Stimulated activated CD4-positive, alpha-beta T cell treated with anti-CD3 and anti-CD28 coated beads, TNF-alpha, amount 100 ng/mL, for 24 hours (primary cell): ENCODE results near the gene DUS1L.

Experiments used
- DNase-seq, 3 experiments: peaks; one replicate each; pipeline ENCODE4 v3.0.0-alpha.2; 2020; ENCODE audit warnings: low read depth in 3 of 3

DUS1L gene

GRCh38 chr17:82087961-82088837, 22.6 kb upstream of the DUS1L start:
- no peak for DNase-seq

DNA sequence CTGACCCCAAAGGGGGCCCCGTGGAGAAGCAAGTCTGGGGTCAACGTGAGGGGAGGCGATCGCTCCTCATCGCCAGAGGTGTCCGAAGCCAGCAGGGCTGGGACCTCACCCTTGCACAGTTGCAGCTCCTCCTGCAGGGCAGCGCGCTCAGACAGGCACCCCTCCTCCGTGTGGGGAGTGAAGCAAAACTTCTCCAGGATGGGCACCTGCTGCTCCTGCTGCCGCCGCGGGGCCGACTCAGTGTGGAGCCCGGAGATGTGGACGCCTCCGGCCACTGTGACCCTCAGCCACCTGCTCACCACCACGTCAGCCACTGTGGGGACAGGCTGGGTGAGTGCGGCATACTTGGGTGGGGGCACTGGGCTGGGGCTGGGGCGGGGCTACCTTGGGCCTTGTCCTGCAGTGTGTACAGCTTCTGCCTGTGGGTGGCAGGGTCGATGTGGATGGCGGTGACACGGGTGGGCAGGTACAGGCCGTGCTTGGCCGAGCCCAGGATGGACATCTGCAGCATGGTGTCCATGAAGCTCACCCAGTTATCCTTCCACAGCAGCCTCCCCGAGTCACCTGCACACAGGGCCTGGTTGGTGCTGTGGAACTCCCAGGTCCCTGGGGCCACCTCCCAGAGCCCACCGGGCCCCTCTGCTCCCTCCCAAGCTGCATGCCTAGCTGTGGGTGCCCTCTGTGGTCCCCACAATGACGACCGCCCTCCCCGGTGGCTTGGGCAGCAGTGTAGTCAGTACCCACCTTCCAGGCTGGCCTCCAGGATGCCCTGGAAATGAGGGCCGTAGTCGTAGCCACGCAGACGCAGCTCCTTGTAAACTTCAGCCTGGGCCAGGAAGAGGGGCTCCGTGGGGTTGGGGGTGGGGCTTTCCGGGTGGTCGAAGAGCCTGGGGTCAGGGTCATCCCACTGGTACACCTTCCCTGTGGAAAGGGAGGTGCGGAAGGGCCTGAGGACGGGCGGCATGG, 21.6 kb upstream of the DUS1L start:
- DNase-seq: no peak

- no peak for DNase-seq
Measured at GRCh38 chr17:82085931-82086764, 20.5 kb upstream of the DUS1L start.

DNA sequence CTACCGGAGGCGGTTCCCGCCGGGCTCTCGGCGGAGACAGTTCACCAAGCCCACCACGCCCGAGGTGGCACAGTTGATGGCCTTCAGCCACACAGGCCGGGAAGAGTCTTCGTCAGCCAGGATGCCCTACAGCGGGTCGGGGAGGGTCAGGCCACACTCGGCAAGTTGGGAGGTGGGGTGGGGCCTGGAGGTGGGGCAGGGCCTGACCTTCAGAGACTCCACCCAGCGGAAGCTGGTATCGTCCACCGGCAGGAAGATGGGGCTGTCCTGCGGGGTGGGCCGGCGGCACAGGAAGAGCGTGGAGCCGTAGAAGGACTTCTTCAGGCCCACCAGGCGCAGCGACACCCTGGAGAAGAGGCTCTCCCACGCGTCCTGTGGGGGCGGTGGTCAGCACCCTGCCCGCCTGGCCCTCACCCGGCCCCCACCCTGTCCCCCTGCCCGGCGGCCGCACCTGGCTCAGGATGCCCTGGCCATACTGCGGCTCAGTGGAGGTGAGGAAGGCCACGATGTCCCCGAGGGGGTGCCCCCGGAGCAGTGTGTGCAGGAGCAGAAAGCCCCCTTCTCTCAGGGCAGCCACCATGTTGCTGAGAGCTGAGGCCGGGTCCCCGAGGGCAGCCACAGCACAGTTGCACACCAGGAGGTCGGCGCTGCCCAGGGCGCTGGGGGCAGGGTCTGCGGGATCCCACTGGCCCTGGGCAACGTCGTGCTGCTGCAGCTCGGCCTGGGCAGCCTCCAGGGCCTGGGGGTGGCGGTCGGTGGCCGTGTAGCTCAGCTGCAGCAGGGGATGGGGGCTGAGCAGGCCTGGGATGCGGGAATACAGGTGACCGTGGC, 19.6 kb upstream of the DUS1L start:
- DNase-seq: no peak

GRCh38 chr17:82084373-82085030, 18.9 kb upstream of the DUS1L start:
- no peak for DNase-seq

- DNase-seq: no peak
Measured at GRCh38 chr17:82083533-82084359, 18.1 kb upstream of the DUS1L start.

DNA sequence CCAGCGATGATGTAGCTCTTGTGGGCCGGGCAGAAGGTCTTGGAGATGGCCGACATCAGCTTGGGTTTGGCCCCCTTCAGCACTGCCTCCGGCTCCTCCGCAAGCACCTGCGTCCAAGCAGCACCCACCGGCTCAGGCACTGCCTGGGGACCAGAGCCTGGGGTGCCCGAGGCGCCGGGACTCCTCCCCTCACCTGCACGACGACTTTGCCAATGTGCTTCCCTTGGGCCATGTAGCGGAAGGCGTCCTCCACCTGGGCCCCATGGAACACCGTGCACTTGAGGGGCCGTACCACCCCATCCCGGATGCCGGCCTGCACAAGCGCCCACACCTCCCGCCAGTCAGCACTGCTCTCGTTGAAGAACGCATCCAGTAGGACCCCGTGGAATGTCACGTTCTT, 17.4 kb upstream of the DUS1L start:
- DNase-seq: no peak

- no peak for DNase-seq
Measured at GRCh38 chr17:82082456-82082855, 16.9 kb upstream of the DUS1L start.

- DNase-seq: no peak
Measured at GRCh38 chr17:82081966-82082365, 16.4 kb upstream of the DUS1L start.

DNA sequence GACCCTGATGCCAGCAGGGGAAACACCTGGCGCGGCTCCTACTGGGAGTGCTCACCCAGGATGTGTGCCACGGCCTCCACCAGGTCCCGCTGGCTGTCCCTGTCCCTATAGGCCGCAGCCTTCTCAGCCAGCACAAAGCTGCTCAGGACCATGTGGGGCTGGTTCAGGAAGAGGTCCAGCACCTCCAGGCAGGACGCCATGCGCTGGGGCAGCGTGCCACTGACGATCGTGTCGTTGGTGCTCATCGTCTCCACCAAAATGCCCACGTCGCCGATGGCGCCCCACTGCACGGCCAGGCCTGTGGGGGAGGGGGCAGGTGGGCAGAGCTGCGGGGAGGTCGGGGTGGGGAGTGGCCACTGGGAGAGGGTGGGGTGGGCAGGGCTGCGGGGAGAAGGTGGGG, 15.9 kb upstream of the DUS1L start:
- no peak for DNase-seq

DNA sequence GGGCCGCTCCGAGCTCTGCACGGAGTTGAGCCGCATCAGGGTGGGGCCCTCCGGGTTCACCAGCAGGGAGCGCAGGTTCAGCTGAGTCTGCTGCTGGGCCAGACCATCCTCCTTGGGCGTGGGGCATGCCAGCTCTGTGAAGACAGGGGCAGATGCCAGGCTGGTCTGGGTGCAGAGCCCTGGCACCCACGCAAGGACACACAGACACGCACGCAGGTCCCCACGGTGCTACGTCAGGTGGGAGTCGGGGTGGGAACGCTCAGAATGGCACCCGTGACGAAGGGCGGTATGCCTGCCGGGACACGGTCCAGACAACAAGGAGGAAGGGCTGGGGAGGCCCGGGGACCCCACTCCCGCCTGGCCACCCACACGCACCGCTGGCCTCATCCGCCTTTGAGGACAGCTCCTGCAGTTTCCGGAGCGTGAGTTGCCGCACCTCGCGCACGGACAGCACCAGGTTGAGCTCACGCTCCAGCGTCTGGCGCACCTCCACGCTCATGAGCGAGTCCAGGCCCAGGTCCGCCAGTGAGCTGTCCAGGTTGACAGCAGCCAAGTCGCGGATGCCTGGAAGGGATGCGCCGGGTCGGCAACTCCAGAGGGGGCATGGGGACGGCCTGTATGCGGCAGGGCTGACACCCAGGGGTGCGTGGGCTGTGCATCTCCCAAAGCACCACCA, 15.3 kb upstream of the DUS1L start:
- DNase-seq: no peak

DNA sequence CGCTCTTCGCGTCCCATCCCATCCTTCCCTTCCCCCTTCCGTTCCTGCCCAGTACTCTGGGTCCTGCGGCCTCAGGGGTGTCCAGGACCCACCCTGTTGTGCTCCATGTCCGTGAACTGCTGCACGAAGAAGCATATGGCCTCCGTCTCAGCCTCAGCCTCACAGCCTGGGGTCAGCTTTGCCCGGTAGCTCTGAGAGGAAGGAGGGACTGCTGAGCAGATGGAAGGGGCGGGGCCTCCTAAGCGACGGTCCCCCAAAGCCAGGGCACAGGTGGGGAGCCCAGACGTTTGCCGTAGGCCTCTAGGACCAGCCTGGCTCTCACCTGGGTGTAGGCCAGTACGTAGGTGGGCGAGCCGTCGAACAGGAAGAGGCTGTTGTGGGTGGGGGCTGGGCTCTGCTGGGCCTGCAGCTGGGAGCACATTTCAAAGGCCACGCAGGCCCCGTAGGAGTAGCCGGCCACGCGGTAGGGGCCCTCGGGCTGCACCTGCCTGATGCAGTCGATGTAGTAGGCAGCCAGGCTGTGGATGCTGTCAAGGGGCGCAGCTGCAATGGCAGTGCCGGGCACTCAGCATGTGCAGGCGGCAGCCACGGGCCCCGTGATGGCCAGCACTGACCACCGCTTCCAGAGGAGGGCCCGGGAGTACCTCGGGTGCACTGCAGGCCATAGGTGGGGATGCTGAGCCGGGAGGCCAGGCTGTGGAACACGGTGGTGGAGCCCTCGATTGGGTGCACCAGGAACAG, 14.6 kb upstream of the DUS1L start:
- no peak for DNase-seq

DNA sequence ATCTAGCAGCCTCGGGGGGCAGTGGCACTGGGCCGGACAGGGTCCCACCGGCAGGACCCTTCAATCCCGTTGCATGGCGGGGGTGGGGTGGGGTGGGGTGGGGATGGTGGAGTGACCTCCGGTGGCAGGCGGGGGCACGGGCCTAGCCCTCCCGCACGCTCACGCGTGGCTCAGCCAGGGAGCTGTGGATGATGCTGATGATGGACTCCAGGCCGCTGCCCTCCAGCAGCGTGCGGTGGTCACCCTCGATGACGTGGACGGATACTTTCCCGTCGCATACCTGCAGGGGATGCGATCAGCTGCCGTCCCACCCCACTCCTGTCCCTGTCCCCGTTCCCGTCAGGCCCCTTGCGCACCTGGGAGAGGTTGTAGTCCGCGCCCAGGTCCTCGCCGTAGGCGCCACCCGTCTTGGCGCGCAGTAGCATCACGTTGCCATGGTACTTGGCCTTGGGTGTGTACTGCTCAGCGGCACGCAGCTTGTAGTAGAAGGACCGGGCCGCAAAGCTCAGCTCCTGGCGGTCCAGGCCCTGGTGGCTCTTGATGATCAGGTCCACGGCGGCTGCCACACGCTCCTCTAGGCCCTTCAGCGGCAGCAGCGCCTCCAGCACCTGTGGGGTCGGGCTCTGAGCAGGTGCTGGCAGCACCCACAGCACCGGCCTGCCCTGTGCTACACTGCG, 13.5 kb upstream of the DUS1L start:
- no peak for DNase-seq

DNA sequence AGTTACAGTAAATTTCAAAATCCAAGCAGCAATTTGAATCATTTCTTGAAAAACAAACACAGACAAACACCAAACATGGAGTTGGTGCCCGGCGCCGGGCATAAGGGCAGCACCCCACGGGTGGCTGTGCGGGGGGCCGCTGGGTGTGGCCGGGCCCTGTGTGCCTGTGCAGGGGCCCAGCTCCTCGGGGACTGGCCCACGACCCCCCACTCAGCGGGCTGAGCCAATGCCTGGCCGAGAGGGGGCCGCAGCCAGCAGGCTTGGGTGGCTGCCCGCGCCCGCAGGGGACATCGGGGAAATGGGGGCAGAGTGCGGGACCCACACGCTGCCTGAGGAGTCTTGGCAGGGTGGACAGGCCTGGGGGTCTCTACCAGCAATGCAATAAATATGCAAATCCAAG, 12.8 kb upstream of the DUS1L start:
- DNase-seq: no peak

GRCh38 chr17:82077617-82078358, 12.2 kb upstream of the DUS1L start:
- no peak for DNase-seq

- DNase-seq: no peak
Measured at GRCh38 chr17:82076785-82077591, 11.4 kb upstream of the DUS1L start.
